ENCODE data around the gene GRID2IP.

Gene GRID2IP

GRCh38 chr7:6578114-6579084, 27.1 kb upstream of the GRID2IP start:
- no peak for TF ChIP-seq CTCF (IDR thresholded peaks at IDR 0.05)

DNA sequence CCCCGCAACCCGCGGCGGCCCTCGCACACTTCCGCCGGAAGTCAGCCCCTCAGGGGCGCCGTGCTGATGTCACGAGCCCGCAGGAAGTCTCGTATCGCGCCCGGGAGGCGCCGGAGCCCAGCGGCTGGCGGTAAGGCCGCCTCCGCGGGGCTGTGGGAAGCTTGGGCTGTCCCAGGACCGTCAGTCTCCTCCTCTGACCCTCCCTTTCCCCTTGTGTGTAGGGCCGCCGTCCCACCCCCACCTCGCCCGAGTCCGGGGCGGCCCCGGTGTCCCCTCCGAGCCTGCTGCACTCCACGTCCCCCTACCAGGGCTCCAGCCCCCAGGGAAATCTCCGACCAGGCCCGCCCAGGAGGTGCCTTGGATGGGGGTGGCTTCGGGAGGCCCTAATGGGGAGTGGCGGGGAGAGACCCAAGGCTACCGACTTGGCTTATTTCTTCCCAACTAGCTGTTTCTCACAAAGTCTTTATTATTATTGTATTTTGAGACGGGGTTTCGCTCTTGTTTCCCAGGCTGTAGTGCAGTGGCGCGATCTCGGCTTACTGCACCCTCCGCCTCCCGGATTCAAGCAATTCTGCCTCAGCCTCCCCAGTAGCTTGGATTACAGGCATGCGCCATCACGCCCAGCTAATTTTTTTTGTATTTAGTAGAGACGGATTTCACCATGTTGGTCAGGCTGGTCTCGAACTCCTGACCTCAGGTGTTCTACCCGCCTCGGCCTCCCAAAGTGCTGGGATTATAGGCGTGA, 26.3 kb upstream of the GRID2IP start, which contains the start of gene ZDHHC4:
Gene ZDHHC4, plus strand, starts transcription at position 86 of the 745 bp plus-strand sequence. CDS start 3,108 bp downstream, outside the sequence.
- no peak for TF ChIP-seq CTCF (IDR thresholded peaks at IDR 0.05)

- TF ChIP-seq CTCF (IDR thresholded peaks at IDR 0.05): no peak
Observed at GRCh38 chr7:6576024-6576866, 25.0 kb upstream of the GRID2IP start.

DNA sequence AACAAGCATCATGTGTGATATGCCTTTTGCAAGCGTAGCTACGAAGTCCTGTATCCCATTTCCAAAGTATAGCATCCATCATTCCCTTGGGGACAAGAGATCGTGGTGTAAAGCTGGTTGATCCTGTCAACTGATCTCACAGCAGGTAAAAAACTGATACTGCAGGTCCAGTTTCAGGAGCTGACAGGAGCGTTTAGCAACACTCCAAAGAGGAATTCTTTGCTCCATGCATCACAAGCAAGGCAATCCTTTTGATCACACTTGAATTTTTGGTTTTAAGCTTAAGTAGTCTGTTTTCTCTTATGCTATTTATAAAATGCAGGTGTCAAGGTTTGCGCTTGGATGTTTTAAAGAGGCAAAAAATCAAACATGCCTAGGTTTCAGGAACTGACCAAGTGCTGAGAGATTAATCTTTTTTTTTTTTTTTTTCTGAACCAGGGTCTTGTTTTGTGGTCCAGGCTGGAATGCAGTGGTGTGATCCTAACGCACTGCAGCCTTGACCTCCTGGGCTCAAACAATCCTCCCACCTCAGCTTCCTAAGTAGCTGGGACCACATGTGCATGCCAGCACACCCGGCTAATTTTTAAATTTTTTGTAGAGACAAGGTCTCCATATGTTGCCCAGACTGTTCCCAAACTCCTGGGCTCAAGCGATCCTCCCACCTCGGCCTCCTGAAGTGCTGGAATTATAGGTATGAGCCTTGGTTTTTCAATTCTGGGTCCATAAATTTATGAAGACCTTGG, 24.2 kb upstream of the GRID2IP start:
- TF ChIP-seq CTCF (IDR thresholded peaks at IDR 0.05): no peak

DNA sequence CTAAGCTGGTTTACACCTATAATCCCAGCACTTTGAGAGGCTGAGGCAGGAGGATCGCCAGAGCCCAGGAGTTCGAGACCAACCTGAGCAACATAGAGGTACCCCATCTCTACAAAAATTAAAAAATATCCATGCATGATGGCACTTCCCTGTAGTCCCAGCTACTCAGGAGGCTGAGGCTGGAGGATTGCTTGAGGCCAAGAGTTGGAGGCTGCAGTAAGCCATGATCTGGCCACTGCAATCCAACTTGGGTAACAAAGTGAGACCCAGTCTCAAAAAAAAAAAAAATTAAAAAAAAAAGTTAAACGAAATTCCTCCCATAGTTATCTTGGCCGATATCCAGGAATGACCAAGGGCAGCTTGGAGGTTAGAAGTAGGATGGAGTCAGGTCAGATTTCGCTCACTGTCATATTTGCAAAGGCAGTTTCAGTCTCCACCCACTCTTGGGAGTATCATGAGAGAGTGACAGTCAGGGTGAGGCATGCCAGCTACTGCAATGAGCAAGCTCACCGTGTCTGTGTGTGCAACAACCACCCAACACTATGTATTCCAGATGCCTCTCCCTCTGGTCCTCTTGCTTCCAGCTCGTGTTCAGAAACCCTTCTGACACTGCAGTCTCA, 20.0 kb upstream of the GRID2IP start:
- TF ChIP-seq CTCF (IDR thresholded peaks at IDR 0.05): no peak

- no peak for TF ChIP-seq CTCF (IDR thresholded peaks at IDR 0.05)
Observed at GRCh38 chr7:6567886-6568285, 16.6 kb upstream of the GRID2IP start.
